ENCODE data around the gene HSD17B7. TPM values are rescaled to one million over a fixed set of nuclear protein-coding genes. Genes with fewer than 3 reads are reported as not detected.

The HSD17B7 gene
- total and polyA plus RNA-seq, 9 of the 15 experiments (the other 6 are each of a cell fraction or from before 2014, with no cell fraction given), result 12.7 to 48.7 (median 21.3) TPM

GRCh38 chr1:162854245-162854882 lies 63.9 kb downstream of the HSD17B7 start (continued):
- no peak for TF ChIP-seq ZNF347 (CRISPR knock-in tag; IDR thresholded peaks at IDR 0.05; ENCODE audit: low read depth)
- no peak for TF ChIP-seq FOXA3 (CRISPR knock-in tag; conservative IDR thresholded peaks at IDR 0.05 in 1 of 2, IDR thresholded peaks at IDR 0.05 in 1 of 2)
- 0 out of 2 replicates have a peak, but pooled peaks have one; percentile 6 for TF ChIP-seq KLF16 (IDR thresholded peaks at IDR 0.05)
- no peak for TF ChIP-seq RNF2 (IDR thresholded peaks at IDR 0.05)
- no peak for TF ChIP-seq ZNF384 (IDR thresholded peaks at IDR 0.05; ENCODE audit: low read depth, low read length)
- no peak for TF ChIP-seq PPARD (CRISPR knock-in tag; IDR thresholded peaks at IDR 0.05)
- no peak for TF ChIP-seq POLR3A (IDR thresholded peaks at IDR 0.05; ENCODE audit: borderline replicate concordance, extremely low read depth, insufficient read depth, insufficient read length)
- no peak for TF ChIP-seq MTA2 (IDR thresholded peaks at IDR 0.05; ENCODE audit: low read depth)
- no peak for TF ChIP-seq RBM15 (IDR thresholded peaks at IDR 0.05; ENCODE audit: insufficient read depth, low read length)
- peak; percentile 73 to 86 for TF ChIP-seq RAD21 (CRISPR knock-in tag; conservative IDR thresholded peaks at IDR 0.05 in 1 of 2, IDR thresholded peaks at IDR 0.05 in 1 of 2)
- no peak for TF ChIP-seq CBX3 (IDR thresholded peaks at IDR 0.05; ENCODE audit: borderline replicate concordance in 1 of 2, low read length in 2 of 2)
- no peak for TF ChIP-seq SLC30A9 (CRISPR knock-in tag; IDR thresholded peaks at IDR 0.05)
- no peak for TF ChIP-seq U2AF2 (optimal IDR thresholded peaks at IDR 0.05; ENCODE audit: low read depth, low read length)
- no peak for TF ChIP-seq SMARCB1 (IDR thresholded peaks at IDR 0.05; ENCODE audit: insufficient read length, low read depth)
- no peak for TF ChIP-seq ZBTB11 (CRISPR knock-in tag; IDR thresholded peaks at IDR 0.05)
- no peak for TF ChIP-seq CHD2 (IDR thresholded peaks at IDR 0.05; ENCODE audit: low read depth, low read length)
- TF ChIP-seq NUFIP1 (IDR thresholded peaks at IDR 0.05; ENCODE audit: partially characterized antibody), result no peak
- no peak for TF ChIP-seq TEAD2 (tag; IDR thresholded peaks at IDR 0.05)
- no peak for TF ChIP-seq ESRRB (CRISPR knock-in tag; IDR thresholded peaks at IDR 0.05; ENCODE audit: borderline replicate concordance)
- TF ChIP-seq DEAF1 (CRISPR knock-in tag; IDR thresholded peaks at IDR 0.05), result peak; percentile 73
- TF ChIP-seq SP2 (IDR thresholded peaks at IDR 0.05; ENCODE audit: extremely low read depth, low read depth, low read length, poor library complexity, severe bottlenecking), result no peak
- no peak for TF ChIP-seq GTF2E2 (tag; IDR thresholded peaks at IDR 0.05)
- TF ChIP-seq ZNF644 (tag; IDR thresholded peaks at IDR 0.05; ENCODE audit: low read depth), result no peak
- no peak for TF ChIP-seq DACH1 (IDR thresholded peaks at IDR 0.05; ENCODE audit: partially characterized antibody)
- TF ChIP-seq GABPA (tag; conservative IDR thresholded peaks at IDR 0.05; ENCODE audit: low read depth), result peak; percentile 59

Data from K562 (cell line).